Endothelial cell of umbilical vein (primary cell): ENCODE results near the gene CA14. TPM values are rescaled to one million over a fixed set of nuclear protein-coding genes. Genes with fewer than 3 reads are reported as not detected.

Source experiments
- BruUV-seq: library from RNA; stranded (reverse); fragments of 400-500 nt; replicated peaks from 2 replicates; lab custom pipeline; 2021; lab: Mats Ljungman, UMichigan
- CTCF ChIA-PET: fragments of 300-600, 350-600 bp; sonication (Branson Sonifier 250); formaldehyde crosslinking; loops from one replicate; lab custom pipeline; 2021; ENCODE audit warnings: antibody characterized with exemption, inconsistent platforms; lab: Charles Lee
- POLR2A ChIA-PET: fragments of 300-600, 350-600 bp; sonication (Branson Sonifier 250); formaldehyde crosslinking; loops from one replicate; lab custom pipeline; 2021; ENCODE audit warnings: antibody characterized with exemption, inconsistent platforms; lab: Charles Lee
- DNase-seq: peaks from one replicate; pipeline ENCODE4 v3.0.0-alpha.2; 2011; ENCODE audit warnings: low read depth, low spot score
- FAIRE-seq: peaks from 2 replicates; lab custom pipeline; 2011; peaks lifted over from hg19 to GRCh38; lab: Jason Lieb, UNC
- H2AFZ ChIP-seq: 2 replicates; pipeline ENCODE4 v1.6.0; 2012; ENCODE audit warnings: low read depth, low read length, control low read depth, inconsistent platforms
- H3K27ac ChIP-seq: 2 replicates; pipeline ENCODE4 v1.5.1; 2011; ENCODE audit warnings: low read depth, mild to moderate bottlenecking, control low read depth, low read length, moderate library complexity; ENCODE audit not compliant: insufficient read depth
- H3K27me3 ChIP-seq, 2 experiments: 2 replicates each; pipeline versions ENCODE4 v1.6.0 to v1.6.1; 2011; ENCODE audit warnings: low read length in 2 of 2, mixed read lengths in 1 of 2; ENCODE audit not compliant: control insufficient read depth in 2 of 2, insufficient read depth in 2 of 2
- H3K36me3 ChIP-seq, 2 experiments: 2 replicates in 1 of 2; 3 replicates in 1 of 2; pipeline ENCODE4 v1.5.1; 2011; ENCODE audit warnings: low read length in 2 of 2, mild to moderate bottlenecking in 1 of 2, moderate library complexity in 1 of 2; ENCODE audit not compliant: control insufficient read depth in 2 of 2, insufficient read depth in 2 of 2; ENCODE audit errors: extremely low read depth in 1 of 2
- H3K4me1 ChIP-seq: 3 replicates; pipeline ENCODE4 v1.5.1; 2011; ENCODE audit warnings: mild to moderate bottlenecking, low read length; ENCODE audit not compliant: control insufficient read depth, insufficient read depth; ENCODE audit errors: extremely low read depth
- H3K4me2 ChIP-seq: 2 replicates; pipeline ENCODE4 v1.6.1; 2011; ENCODE audit warnings: low read length, control low read depth, mixed read lengths; ENCODE audit not compliant: insufficient read depth
- H3K4me3 ChIP-seq, 3 experiments: fragments of 200-600 bp in 1 of 3; sonication (generic), shearing (Covaris generic) in 1 of 3; replicated peaks in 1 of 3; 2 replicates each; pipeline ENCODE4 v1.5.1; 2011 to 2016; ENCODE audit warnings: control low read depth in 3 of 3, low read length in 3 of 3, mild to moderate bottlenecking in 2 of 3, inconsistent platforms in 1 of 3, low read depth in 1 of 3, moderate library complexity in 1 of 3; ENCODE audit not compliant: insufficient read depth in 1 of 3
- H3K79me2 ChIP-seq: 2 replicates; pipeline ENCODE4 v1.6.0; 2012; ENCODE audit warnings: low read length, inconsistent platforms; ENCODE audit not compliant: control insufficient read depth, insufficient read depth
- H3K9ac ChIP-seq: replicated peaks from 2 replicates; pipeline ENCODE3; 2011; ENCODE audit warnings: low read length, control low read depth; ENCODE audit not compliant: insufficient read depth; ENCODE audit errors: extremely low read depth
- H3K9me1 ChIP-seq: replicated peaks from 3 replicates; pipeline ENCODE4 v1.6.0; 2011; ENCODE audit warnings: mild to moderate bottlenecking, low read length; ENCODE audit not compliant: control insufficient read depth, insufficient read depth; ENCODE audit errors: extremely low read depth
- H3K9me3 ChIP-seq: replicated peaks from 2 replicates; pipeline ENCODE4 v1.5.1; 2012; ENCODE audit warnings: low read length, inconsistent platforms; ENCODE audit not compliant: control insufficient read depth, insufficient read depth
- H4K20me1 ChIP-seq: replicated peaks from 2 replicates; pipeline ENCODE3; 2011; ENCODE audit warnings: mild to moderate bottlenecking, low read length; ENCODE audit not compliant: control insufficient read depth, insufficient read depth; ENCODE audit errors: extremely low read depth
- EZH2 ChIP-seq: IDR thresholded peaks from 2 replicates; pipeline ENCODE4 v1.6.1; 2012; ENCODE audit warnings: borderline replicate concordance, low read depth, mild to moderate bottlenecking, moderate library complexity, low read length, inconsistent platforms; ENCODE audit not compliant: severe bottlenecking
- FOS ChIP-seq: IDR thresholded peaks from 2 replicates; pipeline ENCODE4 v1.6.1; 2011; ENCODE audit warnings: mild to moderate bottlenecking, low read length, moderate library complexity, borderline replicate concordance; ENCODE audit not compliant: insufficient read depth
- GATA2 ChIP-seq: IDR thresholded peaks from 2 replicates; pipeline ENCODE4 v1.7.0; 2011; ENCODE audit warnings: low read depth, mild to moderate bottlenecking, moderate library complexity, mixed read lengths, low read length; ENCODE audit not compliant: insufficient read length, insufficient read depth
- JUN ChIP-seq: IDR thresholded peaks from 2 replicates; pipeline ENCODE4 v1.6.1; 2011; ENCODE audit warnings: borderline replicate concordance, low read depth; ENCODE audit not compliant: insufficient read length, insufficient read depth
- MYC ChIP-seq: IDR thresholded peaks from one replicate; pipeline ENCODE4 v1.6.1; 2011; ENCODE audit warnings: mild to moderate bottlenecking, low read depth, low read length
- POLR2A ChIP-seq: IDR thresholded peaks from 2 replicates; pipeline ENCODE4 v1.6.1; 2012; ENCODE audit warnings: low read depth, mild to moderate bottlenecking, control low read depth, low read length
- POLR2AphosphoS5 ChIP-seq: IDR thresholded peaks from 2 replicates; pipeline ENCODE4 v1.6.1; 2012; ENCODE audit warnings: low read depth, mild to moderate bottlenecking, control low read depth, low read length, moderate library complexity; ENCODE audit not compliant: insufficient read depth
- dilution Hi-C: fragments of 300-500 bp; cut with MboI; formaldehyde crosslinking; loops from one replicate; pipeline ENCODE4 v1.15.0; 2019; ENCODE audit warnings: low sequenced_read_pairs; ENCODE audit not compliant: extremely low pct_ligation_motif_present
- intact Hi-C: fragments of 100-400 bp; cut with micrococcal nuclease; formaldehyde crosslinking; loops from one replicate; pipeline ENCODE4 v1.10.0; 2022
- polyA plus RNA-seq, 4 experiments: library from polyadenylated mRNA; depleted of rRNA in 3 of 4; stranded (reverse) in 3 of 4; unstranded in 1 of 4; fragments of >200 nt; gene quantifications; 2 replicates each; pipeline versions ENCODE4 v1.2.1 to v1.2.3, GENCODE V29; 2011 to 2012; ENCODE audit warnings: missing spikeins in 1 of 4
- total RNA-seq: library from RNA; stranded (reverse); gene quantifications from 2 replicates; pipeline ENCODE4 v1.2.3, GENCODE V29; 2021
- TF ChIP-seq, protein P1 (sequence below), 2 donors: IDR thresholded peaks; 1 replicate in 1 of 2; 2 replicates in 1 of 2; pipeline ENCODE4 v1.5.1; 2011; ENCODE audit warnings: low read length in 2 of 2, mild to moderate bottlenecking in 2 of 2, moderate library complexity in 2 of 2, control low read depth in 1 of 2, inconsistent platforms in 1 of 2, low read depth in 1 of 2; ENCODE audit not compliant: insufficient read depth in 1 of 2; ENCODE audit errors: extremely low read depth in 1 of 2
- TF ChIP-seq, protein P2 (sequence below): IDR thresholded peaks from 2 replicates; pipeline ENCODE4 v1.6.1; 2011; ENCODE audit not compliant: insufficient read depth, insufficient read length

Gene CA14
- total and polyA plus RNA-seq, 2 donors (not counting 3 experiments of a cell fraction or from before 2014, with no cell fraction given): not detected

DNA sequence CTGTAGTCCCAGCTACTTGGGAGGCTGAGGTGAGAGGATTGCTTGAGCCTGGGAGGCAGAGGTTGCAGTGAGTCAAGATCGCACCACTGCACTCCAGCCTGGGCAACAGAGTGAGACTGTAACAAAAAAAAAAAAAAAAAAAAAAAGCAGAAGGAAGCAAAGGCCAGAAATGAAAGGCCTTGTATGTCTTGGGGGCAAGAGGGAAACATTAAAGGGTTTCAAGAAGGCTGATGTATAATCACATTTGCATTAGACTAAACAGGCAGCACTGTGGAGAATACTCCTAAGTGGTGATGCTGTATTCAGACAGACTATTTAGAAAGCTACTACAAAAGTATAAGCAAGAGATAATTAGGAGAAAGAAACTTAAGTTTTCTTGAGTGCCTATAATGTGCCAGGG lies 32.0 kb upstream of the CA14 start:
- no peaks in the 10 kb centered on the region for H3K4me1 ChIP-seq
- DNase-seq (no peak), FAIRE-seq (no peak)
- CTCF ChIA-PET: interaction anchor here (0.6 kb wide), 1 partner anchor 8 kb away, joined by 3 read pairs; no protein-coding TSS in a partner anchor
- no peak overlapping the region for H3K27ac ChIP-seq
- no peak for TF ChIP-seq JUN
- no peak for TF ChIP-seq EZH2
- TF ChIP-seq MYC: no peak
- TF ChIP-seq, protein P1, sequence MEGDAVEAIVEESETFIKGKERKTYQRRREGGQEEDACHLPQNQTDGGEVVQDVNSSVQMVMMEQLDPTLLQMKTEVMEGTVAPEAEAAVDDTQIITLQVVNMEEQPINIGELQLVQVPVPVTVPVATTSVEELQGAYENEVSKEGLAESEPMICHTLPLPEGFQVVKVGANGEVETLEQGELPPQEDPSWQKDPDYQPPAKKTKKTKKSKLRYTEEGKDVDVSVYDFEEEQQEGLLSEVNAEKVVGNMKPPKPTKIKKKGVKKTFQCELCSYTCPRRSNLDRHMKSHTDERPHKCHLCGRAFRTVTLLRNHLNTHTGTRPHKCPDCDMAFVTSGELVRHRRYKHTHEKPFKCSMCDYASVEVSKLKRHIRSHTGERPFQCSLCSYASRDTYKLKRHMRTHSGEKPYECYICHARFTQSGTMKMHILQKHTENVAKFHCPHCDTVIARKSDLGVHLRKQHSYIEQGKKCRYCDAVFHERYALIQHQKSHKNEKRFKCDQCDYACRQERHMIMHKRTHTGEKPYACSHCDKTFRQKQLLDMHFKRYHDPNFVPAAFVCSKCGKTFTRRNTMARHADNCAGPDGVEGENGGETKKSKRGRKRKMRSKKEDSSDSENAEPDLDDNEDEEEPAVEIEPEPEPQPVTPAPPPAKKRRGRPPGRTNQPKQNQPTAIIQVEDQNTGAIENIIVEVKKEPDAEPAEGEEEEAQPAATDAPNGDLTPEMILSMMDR (IDR thresholded peaks at IDR 0.05; ENCODE audit: extremely low read depth in 1 of 2, insufficient read depth in 1 of 2, low read depth in 1 of 2, low read length in 2 of 2): no peak
- TF ChIP-seq POLR2AphosphoS5: no peak
- TF ChIP-seq, protein P2, sequence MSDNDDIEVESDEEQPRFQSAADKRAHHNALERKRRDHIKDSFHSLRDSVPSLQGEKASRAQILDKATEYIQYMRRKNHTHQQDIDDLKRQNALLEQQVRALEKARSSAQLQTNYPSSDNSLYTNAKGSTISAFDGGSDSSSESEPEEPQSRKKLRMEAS: no peak
- no peak for TF ChIP-seq FOS
- no peak for TF ChIP-seq POLR2A
- TF ChIP-seq GATA2: no peak
- dilution Hi-C loops (no loop called here), intact Hi-C loops (no loop called here)
- no peak overlapping the region for H2AFZ ChIP-seq
- H3K9me1 ChIP-seq: no peaks in the 10 kb centered on the region
- peaks cover 4 to 7% of the 10 kb centered on the region in 2 experiments for H3K36me3 ChIP-seq
- BruUV-seq: no TSS peak
- H3K79me2 ChIP-seq: no peaks in the 10 kb centered on the region
- no peak overlapping the region for H3K9ac ChIP-seq
- POLR2A ChIA-PET: no interaction called here
- H3K4me3 ChIP-seq: no peak overlapping the region
- no peak overlapping the region for H3K4me2 ChIP-seq
- no peaks in the 10 kb centered on the region for H4K20me1 ChIP-seq
- H3K27me3 ChIP-seq: no peaks in the 10 kb centered on the region
- no peaks in the 10 kb centered on the region for H3K9me3 ChIP-seq
